Measurements from ENCODE around the gene CFAP70.
"Not testable (repeated sequence)": the region's sequence is repeated elsewhere in the genome, so short reads cannot be mapped to it uniquely, and the experiment has no call there.

DNA sequence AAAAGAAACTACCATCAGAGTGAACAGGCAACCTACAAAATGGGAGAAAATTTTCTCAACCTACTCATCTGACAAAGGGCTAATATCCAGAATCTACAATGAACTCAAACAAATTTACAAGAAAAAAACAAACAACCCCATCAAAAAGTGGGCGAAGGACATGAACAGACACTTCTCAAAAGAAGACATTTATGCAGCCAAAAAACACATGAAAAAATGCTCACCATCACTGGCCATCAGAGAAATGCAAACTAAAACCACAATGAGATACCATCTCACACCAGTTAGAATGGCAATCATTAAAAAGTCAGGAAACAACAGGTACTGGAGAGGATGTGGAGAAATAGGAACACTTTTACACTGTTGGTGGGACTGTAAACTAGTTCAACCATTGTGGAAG is 30.1 kb downstream of the CFAP70 start:
- TF ChIP-seq, protein P1, sequence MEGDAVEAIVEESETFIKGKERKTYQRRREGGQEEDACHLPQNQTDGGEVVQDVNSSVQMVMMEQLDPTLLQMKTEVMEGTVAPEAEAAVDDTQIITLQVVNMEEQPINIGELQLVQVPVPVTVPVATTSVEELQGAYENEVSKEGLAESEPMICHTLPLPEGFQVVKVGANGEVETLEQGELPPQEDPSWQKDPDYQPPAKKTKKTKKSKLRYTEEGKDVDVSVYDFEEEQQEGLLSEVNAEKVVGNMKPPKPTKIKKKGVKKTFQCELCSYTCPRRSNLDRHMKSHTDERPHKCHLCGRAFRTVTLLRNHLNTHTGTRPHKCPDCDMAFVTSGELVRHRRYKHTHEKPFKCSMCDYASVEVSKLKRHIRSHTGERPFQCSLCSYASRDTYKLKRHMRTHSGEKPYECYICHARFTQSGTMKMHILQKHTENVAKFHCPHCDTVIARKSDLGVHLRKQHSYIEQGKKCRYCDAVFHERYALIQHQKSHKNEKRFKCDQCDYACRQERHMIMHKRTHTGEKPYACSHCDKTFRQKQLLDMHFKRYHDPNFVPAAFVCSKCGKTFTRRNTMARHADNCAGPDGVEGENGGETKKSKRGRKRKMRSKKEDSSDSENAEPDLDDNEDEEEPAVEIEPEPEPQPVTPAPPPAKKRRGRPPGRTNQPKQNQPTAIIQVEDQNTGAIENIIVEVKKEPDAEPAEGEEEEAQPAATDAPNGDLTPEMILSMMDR (IDR thresholded peaks at IDR 0.05) = not testable (repeated sequence)
- not testable (repeated sequence) for TF ChIP-seq POLR2AphosphoS5 (IDR thresholded peaks at IDR 0.05; ENCODE audit: insufficient read depth in 1 of 2, low read depth in 1 of 2)
